HG03175 (cell line): ENCODE data around the gene CACNB4.
A peak's percentile ranks its signal among the peaks of the same experiment; 100 is the strongest.
"Not testable (repeated sequence)": the region's sequence is repeated elsewhere in the genome, so short reads cannot be mapped to it uniquely, and the experiment has no call there.

Experiments used
- ATAC-seq: cut with Tn5 transposase; IDR thresholded peaks from one replicate; pipeline ENCODE4 v1.9.1; 2021; ENCODE audit warnings: mild to moderate bottlenecking, moderate library complexity; ENCODE audit not compliant: unreplicated experiment

CACNB4 gene

GRCh38 chr2:152025678-152026287, 73.1 kb downstream of the CACNB4 start:
- ATAC-seq, result peak; percentile 94

DNA sequence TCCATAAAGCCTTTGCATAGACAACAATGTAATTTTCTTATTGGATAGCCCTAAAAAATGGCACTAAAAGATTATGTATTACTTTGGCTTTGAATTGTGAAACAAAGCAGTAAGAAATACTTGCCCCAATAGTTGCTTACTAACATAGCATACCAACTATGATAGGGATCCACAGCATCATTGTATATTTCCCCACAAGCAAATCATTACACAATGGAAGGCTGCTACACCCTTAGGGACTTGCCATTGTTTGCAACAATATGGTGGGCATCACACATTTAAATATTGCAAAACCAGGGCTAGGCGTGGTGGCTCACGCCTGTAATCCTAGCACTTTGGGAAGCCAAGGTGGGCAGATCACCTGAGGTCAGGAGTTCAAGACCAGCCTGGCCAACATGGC, 74.4 kb downstream of the CACNB4 start:
- ATAC-seq, result no peak

DNA sequence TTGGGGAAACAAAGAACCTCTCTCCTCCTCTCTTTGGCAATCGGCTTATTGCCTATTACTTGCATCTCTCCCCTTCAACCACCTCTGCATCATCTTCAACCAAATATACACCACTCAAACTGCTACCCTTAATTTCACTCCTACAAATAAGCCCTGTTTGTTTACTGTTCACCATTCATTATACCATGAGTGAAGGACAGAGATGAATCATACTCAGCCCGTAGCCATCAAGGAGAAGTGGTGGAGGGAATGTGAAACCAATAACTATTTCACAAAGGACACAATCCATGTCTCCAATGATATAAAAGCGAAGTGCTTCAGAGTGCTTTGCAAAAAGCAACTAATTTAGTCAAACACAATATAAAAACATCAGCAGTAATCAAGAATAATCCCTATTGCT, 76.8 kb downstream of the CACNB4 start:
- no peak for ATAC-seq

GRCh38 chr2:152021001-152021400, 77.8 kb downstream of the CACNB4 start:
- ATAC-seq, result not testable (repeated sequence)

DNA sequence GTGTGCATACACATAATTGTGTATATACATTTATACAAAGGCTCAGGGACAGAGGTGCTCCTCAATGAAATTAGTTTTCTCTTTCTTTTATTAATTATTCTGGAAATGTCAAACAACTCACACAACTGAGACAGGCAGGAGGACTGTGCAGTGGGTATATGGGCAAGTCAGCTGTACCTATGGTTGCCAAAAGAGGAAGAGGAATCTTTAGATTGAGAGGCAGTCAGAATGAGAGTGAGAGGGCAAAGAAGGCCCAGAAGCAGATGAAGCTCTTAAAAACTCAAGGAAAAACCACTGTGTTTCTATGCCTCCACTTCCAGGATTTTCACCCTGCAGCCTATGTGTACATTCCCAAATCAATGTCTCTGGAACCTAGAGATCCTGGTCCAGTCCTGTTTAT, 79.1 kb downstream of the CACNB4 start:
- ATAC-seq, result no peak

GRCh38 chr2:152016181-152017120, 82.4 kb downstream of the CACNB4 start:
- no peak for ATAC-seq

GRCh38 chr2:152015552-152015951, 83.3 kb downstream of the CACNB4 start:
- ATAC-seq, result no peak

GRCh38 chr2:152012697-152013096, 86.1 kb downstream of the CACNB4 start:
- ATAC-seq, result no peak

- ATAC-seq, result no peak
These were observed 87.1 kb downstream of the CACNB4 start for GRCh38 chr2:152011724-152012123.

DNA sequence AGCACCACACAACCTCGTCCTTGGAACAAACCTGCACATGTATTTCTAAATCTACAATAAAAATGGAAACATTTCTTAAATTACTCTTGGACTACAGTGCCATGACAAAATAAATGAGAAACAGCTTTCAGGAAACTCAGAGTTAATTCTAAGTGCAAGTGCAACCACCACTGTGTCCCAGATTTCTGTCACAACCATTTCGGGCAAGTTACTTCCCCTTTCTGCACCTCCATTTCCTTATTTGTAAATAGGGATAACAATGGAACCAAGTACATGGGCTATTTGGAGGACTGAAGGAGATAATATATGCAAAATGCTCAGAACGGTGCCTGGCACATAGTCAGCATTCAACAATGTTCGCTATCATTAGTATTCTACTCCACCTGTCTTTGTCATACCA, 93.2 kb downstream of the CACNB4 start:
- no peak for ATAC-seq

DNA sequence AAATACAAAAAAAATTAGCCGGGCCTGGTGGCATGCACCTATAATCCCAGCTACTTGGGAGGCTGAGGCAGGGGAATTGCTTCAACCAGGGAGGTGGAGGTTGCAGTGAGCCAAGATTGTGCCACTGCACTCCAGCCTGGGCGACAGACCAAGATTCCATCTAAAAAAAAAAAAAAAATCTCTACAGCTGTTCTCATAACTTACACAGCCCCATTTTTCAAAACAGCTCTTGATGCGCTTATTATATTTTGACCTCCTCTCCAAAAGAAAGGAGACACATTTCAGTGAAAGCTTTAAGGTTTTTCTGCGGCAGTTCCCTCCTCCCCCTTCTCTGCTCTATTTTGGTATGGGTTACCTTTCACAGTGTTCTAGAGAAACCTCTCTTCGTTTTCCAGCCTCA, 95.6 kb downstream of the CACNB4 start:
- ATAC-seq, result not testable (repeated sequence)

DNA sequence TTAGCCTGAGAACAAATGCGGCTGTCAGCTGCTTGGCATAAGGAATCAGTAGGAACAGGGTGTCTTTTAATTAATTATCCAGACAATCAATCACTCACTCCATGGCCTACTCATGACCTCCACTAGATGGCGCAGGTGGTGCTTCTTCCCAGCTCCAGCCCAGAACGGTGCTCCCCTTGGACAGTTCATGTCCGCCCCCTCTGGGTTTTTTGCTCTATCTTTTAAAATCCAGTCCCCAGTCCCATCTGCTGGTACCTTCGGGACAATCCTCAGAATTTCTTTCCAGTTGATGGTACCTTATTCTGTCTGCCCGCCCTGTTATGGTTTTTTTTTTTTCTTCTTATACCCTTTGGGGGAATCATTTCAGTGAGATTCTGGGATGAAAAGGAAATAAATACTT, 99.8 kb downstream of the CACNB4 start:
- peak; percentile 74 for ATAC-seq

GRCh38 chr2:151996243-151997003, 102.4 kb downstream of the CACNB4 start:
- ATAC-seq, result no peak

DNA sequence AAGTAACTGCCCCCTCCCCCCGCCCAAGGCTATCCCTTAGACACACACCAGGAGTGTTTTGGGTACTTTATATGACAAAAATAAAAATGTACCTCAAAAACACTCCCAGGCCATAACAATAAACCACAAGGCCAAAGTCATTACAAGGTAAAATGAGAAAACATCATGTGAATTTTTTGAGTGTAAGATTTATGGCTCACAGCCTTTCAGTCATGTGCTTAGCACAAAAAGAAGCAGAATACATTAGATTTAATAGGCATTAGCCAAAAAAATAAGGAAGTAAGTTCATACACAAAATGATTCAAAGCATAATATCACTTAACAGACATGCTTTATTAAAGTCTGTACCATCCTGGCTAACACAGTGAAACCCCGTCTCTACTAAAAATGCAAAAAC, 103.7 kb downstream of the CACNB4 start:
- ATAC-seq, result no peak

DNA sequence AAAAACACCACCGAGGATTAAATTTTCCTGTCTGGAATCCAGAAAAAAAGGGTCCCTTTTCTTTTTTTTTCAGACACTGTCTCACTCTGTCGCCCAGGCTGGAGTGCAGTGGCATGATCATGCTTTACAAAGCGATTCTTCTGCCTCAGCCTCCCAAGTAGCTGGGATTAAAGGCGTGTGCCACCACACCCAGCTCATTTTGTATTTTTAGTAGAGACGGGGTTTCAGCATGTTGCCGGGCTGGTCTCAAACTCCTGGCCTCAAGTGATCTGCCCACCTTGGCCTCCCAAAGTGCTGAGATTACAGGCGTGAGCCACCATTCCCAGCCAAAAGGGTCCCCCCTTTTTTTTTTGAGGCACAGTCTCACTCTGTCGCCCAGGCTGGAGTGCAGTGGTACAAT, 104.7 kb downstream of the CACNB4 start:
- not testable (repeated sequence) for ATAC-seq

GRCh38 chr2:151991010-151991409, 107.8 kb downstream of the CACNB4 start:
- ATAC-seq, result no peak

DNA sequence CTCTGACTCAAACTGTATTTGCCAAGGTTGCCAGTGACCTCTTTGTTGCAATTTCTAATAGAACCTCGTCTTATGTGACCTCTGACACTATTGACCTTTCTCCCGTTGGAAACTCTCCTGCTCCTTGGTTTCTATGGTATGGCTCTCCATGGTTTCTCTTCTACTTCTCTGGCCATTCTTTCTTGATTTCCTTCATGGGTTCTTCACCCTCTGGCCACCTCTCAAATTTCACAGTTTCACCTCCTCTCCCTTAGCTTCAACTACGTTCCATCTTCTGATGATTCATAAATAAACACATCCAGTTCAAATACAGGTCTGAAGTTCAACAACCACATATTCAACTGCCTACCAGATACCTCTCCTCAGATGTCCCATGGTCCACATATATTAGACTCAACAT, 109.5 kb downstream of the CACNB4 start:
- ATAC-seq, result no peak

DNA sequence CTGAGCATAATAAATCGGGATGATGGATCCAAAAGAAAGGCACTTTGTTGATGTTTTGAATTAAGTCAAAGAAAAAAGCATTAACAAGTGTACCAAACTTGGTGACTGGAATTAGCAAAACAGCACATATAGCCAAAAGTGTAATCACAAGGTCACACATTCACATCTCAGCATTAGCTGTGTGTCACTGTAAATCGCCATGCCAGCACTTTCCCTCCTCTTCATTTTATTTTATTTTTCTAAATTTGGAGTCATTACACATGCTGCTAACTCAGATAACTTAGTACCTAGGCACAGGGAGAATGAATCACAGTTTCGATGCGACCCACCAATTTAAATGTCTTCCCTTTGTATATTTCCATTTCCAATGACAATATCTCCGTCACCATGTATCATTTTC, 111.4 kb downstream of the CACNB4 start:
- no peak for ATAC-seq

GRCh38 chr2:151984424-151985083, 114.3 kb downstream of the CACNB4 start:
- ATAC-seq, result no peak

- ATAC-seq, result no peak
These were observed 115.6 kb downstream of the CACNB4 start for GRCh38 chr2:151983221-151983620.

DNA sequence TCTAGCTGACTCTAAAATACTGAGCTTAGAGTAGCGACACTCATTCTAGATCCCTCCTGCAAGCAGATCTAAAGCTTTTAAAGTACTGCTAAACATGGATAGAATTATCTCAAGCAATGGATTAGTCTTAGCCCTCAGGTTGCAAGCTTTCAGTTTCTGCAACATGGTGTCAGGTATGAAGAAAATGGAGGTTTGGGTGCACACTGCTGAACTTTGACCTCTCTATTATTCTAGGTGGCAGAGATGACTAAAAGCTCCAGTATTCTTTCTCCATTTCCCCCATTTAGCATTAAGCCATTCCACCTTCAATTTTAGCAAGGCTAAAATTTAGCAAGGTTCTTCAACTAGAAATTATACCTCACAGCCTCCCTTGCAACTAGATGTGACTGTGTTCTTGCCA, 117.0 kb downstream of the CACNB4 start:
- no peak for ATAC-seq
